ENCODE measurements around the gene ACTG2. TPM values are rescaled to one million over a fixed set of nuclear protein-coding genes. Genes with fewer than 3 reads are reported as not detected.

The ACTG2 gene
- total RNA-seq, 1 donor from 2014 or later, result 0.32 TPM

DNA sequence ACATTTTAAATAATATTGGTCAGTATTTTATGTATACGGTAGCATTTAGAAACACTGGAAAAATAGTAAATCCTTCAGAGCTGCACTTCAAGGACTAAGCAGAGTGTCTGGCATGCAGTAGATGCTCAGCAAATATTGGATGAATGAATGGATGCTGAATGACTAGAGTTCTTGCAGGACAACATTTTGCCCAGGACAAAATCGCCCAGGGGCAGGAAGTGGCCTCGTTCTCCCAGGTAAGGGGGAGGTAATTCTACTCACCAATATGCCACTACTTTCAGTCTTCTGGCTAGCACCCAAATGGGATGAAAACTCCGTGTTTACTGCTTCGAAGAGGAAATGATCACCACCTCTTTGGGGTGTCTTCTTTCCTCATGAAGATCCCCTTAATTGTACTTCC is 29.9 kb downstream of the ACTG2 start:
- H3K27ac Mint-ChIP-seq, result no peak overlapping the region
- H3K36me3 ChIP-seq, result no peaks in the 10 kb centered on the region
- peaks cover 3% of the 10 kb centered on the region for H3K4me1 ChIP-seq
- peaks cover 4% of the 10 kb centered on the region for H3F3A ChIP-seq (ENCODE audit: low read depth)
- H3K27ac ChIP-seq, result no peak overlapping the region
- H3K9me3 ChIP-seq (ENCODE audit: low read depth), result no peaks in the 10 kb centered on the region
- H2AFZ ChIP-seq (replicated peaks), result no peak overlapping the region
- H3K4me1 Mint-ChIP-seq, result peaks cover 10% of the 10 kb centered on the region
- no peak overlapping the region for H3K4me3 ChIP-seq
- peaks cover 2% of the 10 kb centered on the region for H3K27me3 Mint-ChIP-seq (ENCODE audit: insufficient read depth, low read depth)
- no peak overlapping the region for H3K9ac ChIP-seq
- H3K4me2 ChIP-seq, result no peak overlapping the region
- no peaks in the 10 kb centered on the region for H3K36me3 Mint-ChIP-seq
- no peak overlapping the region for H3K4me3 Mint-ChIP-seq
- no peaks in the 10 kb centered on the region for H3K9me3 Mint-ChIP-seq
- H4K20me1 ChIP-seq (ENCODE audit: low read depth), result peaks cover under 1% of the 10 kb centered on the region
- peaks cover 10% of the 10 kb centered on the region for H3K79me2 ChIP-seq (ENCODE audit: low read depth)
- no peak for DNase-seq (ENCODE audit: low spot score)
- peaks cover 22% of the 10 kb centered on the region for H3K27me3 ChIP-seq
- TF ChIP-seq EZH2phosphoT487 (IDR thresholded peaks at IDR 0.05), result no peak
- TF ChIP-seq, protein P1, sequence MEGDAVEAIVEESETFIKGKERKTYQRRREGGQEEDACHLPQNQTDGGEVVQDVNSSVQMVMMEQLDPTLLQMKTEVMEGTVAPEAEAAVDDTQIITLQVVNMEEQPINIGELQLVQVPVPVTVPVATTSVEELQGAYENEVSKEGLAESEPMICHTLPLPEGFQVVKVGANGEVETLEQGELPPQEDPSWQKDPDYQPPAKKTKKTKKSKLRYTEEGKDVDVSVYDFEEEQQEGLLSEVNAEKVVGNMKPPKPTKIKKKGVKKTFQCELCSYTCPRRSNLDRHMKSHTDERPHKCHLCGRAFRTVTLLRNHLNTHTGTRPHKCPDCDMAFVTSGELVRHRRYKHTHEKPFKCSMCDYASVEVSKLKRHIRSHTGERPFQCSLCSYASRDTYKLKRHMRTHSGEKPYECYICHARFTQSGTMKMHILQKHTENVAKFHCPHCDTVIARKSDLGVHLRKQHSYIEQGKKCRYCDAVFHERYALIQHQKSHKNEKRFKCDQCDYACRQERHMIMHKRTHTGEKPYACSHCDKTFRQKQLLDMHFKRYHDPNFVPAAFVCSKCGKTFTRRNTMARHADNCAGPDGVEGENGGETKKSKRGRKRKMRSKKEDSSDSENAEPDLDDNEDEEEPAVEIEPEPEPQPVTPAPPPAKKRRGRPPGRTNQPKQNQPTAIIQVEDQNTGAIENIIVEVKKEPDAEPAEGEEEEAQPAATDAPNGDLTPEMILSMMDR (IDR thresholded peaks at IDR 0.05), result no peak
- no peak for TF ChIP-seq EZH2 (IDR thresholded peaks at IDR 0.05)

DNA sequence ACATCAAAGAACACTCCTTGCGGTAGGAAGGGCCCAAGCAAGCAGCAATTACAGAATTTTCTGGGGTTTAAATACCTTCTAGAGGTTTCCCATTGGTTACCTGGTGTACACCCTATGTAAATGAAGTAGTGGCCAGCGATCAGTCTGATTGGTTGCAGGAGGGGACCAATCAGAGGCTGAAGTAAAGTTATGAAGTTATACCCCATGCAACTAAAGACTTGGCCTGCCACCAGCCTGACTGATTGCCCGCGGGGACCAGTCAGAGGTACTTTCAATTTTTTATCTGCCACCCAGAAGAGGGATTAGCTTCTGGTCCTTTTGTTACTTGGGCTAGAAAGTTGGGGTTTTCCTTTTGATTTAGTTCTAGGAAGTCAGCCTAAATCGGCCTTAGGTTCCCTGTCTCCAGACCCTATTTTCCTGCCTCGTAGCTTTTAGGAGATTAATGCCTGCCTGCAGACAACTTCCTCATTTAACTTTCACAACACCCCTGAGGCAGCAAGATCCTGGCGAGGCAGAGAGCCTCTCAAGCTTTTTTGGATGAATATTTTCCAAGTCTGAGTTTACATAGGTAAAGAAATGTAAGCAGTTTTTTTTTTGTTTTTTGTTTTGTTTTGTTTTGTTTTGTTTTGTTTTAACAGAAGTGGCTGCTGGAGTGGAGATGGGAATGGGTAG is 32.4 kb downstream of the ACTG2 start:
- no peak for TF ChIP-seq EZH2phosphoT487 (IDR thresholded peaks at IDR 0.05)
- TF ChIP-seq EZH2 (IDR thresholded peaks at IDR 0.05), result no peak
- TF ChIP-seq, protein P1 (IDR thresholded peaks at IDR 0.05), result no peak
- no peaks in the 10 kb centered on the region for H3K9me3 ChIP-seq (ENCODE audit: low read depth)
- H3K27me3 Mint-ChIP-seq (ENCODE audit: insufficient read depth, low read depth), result peaks cover 2% of the 10 kb centered on the region
- peaks cover 14% of the 10 kb centered on the region for H3K27me3 ChIP-seq
- H3K4me1 ChIP-seq, result peaks cover 14% of the 10 kb centered on the region
- H3K9me3 Mint-ChIP-seq, result no peaks in the 10 kb centered on the region
- no peak for DNase-seq (ENCODE audit: low spot score)
- H3K36me3 ChIP-seq, result no peaks in the 10 kb centered on the region
- H3K4me3 ChIP-seq, result no peak overlapping the region
- peaks cover 2% of the 10 kb centered on the region for H3K36me3 Mint-ChIP-seq
- no peak overlapping the region for H3K9ac ChIP-seq
- no peak overlapping the region for H3K4me2 ChIP-seq
- no peak overlapping the region for H3K4me3 Mint-ChIP-seq
- peaks cover 27% of the 10 kb centered on the region for H3K4me1 Mint-ChIP-seq
- H3K79me2 ChIP-seq (ENCODE audit: low read depth), result peaks cover 35% of the 10 kb centered on the region
- peaks cover 25% of the 10 kb centered on the region for H4K20me1 ChIP-seq (ENCODE audit: low read depth)
- H3K27ac Mint-ChIP-seq, result no peak overlapping the region
- no peak overlapping the region for H2AFZ ChIP-seq (replicated peaks)
- peaks cover 4% of the 10 kb centered on the region for H3F3A ChIP-seq (ENCODE audit: low read depth)
- no peak overlapping the region for H3K27ac ChIP-seq

DNA sequence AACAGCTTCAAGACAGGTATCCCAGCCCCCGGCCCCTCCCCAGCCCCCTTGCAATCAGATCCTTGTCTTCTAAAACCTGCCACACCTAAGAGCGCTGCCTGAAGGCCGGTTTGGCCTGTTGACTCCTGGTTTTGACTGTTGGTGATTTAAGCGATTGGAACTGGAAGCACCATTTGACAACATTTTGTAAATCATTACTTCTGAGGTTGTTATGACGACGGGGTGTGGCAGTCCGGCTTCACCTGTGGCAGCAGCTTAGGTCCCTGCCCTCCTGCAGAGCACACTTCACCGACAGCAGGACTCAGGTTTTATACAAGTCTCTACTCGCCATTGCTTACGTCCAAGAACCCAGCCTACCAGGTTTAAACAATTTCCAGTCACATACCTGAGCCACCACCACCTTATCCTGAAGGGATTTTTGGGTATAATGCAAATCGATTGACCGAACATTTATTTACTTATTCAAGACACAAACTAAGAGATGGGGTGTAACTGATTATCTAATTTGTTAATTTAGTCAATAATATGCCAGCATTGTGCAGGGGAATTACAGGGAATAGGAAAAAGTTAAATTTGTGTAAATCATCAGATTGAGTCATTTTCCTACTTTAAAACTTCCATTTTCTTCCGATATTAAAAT is 33.2 kb downstream of the ACTG2 start:
- peaks cover 24% of the 10 kb centered on the region for H3K4me1 Mint-ChIP-seq
- Histone ChIP-seq H3K36me3 (no peaks in the 10 kb centered on the region), H4K20me1 (ENCODE audit: low read depth) (peaks cover 33% of the 10 kb centered on the region), H3F3A (ENCODE audit: low read depth) (peaks cover 4% of the 10 kb centered on the region), H2AFZ (replicated peaks) (peak overlapping the region; percentile 74), H3K27me3 (peaks cover 14% of the 10 kb centered on the region), H3K27ac (no peak overlapping the region), H3K4me2 (peak overlapping the region; percentile 85), H3K9ac (no peak overlapping the region), H3K4me1 (peaks cover 14% of the 10 kb centered on the region), H3K4me3 (peak overlapping the region; percentile 83), H3K79me2 (ENCODE audit: low read depth) (peaks cover 43% of the 10 kb centered on the region), H3K9me3 (ENCODE audit: low read depth) (no peaks in the 10 kb centered on the region)
- H3K9me3 Mint-ChIP-seq, result no peaks in the 10 kb centered on the region
- H3K27ac Mint-ChIP-seq, result peak overlapping the region; percentile 22
- H3K36me3 Mint-ChIP-seq, result peaks cover 2% of the 10 kb centered on the region
- no peak for TF ChIP-seq EZH2 (IDR thresholded peaks at IDR 0.05)
- no peak for TF ChIP-seq EZH2phosphoT487 (IDR thresholded peaks at IDR 0.05)
- TF ChIP-seq, protein P1 (IDR thresholded peaks at IDR 0.05), result no peak
- no peak for DNase-seq (ENCODE audit: low spot score)
- H3K27me3 Mint-ChIP-seq (ENCODE audit: insufficient read depth, low read depth), result peaks cover 2% of the 10 kb centered on the region
- peak overlapping the region; percentile 94 for H3K4me3 Mint-ChIP-seq
